Measurements from ENCODE around the gene KRABD2.
"Not testable (repeated sequence)": the region's sequence is repeated elsewhere in the genome, so short reads cannot be mapped to it uniquely, and the experiment has no call there.

Gene KRABD2

DNA sequence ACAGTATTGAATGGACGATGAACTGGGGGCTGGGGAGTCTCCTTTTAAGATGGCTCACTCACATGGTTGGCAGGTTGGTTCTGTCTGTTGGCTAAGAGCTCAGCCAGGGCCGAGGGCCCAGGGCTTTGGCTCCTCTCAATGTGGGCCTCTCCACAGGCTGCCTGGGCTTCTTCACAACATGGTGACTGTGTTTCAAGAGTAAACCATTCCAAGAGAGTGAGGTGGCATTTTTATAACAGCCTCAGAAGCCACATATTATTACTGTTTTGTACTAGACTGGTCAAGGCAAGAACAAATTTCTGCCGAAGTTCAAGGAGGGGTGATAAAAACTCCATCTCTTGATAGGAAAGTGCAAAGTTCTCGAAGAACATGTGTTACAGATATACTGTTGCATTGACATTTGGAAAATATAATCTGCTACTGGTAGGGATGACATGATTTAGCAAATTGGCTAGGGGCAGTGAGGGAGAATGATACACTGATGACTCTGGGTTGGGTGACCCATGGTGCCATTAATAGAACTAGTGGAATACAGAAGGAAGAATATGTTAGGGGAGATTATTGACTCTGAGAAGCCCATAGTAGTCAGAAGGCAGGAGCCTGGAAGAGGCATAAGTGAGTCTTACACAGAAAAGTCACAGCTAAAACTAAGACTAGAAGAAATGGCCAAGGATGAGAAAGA, 13.7 kb downstream of the KRABD2 start:
- no peak for DNase-seq (ENCODE audit: low read depth in 2 of 2, low spot score in 1 of 2)

GRCh38 chr17:8360751-8361150, 15.8 kb downstream of the KRABD2 start:
- DNase-seq (ENCODE audit: low read depth in 2 of 2, low spot score in 1 of 2), result no peak

DNA sequence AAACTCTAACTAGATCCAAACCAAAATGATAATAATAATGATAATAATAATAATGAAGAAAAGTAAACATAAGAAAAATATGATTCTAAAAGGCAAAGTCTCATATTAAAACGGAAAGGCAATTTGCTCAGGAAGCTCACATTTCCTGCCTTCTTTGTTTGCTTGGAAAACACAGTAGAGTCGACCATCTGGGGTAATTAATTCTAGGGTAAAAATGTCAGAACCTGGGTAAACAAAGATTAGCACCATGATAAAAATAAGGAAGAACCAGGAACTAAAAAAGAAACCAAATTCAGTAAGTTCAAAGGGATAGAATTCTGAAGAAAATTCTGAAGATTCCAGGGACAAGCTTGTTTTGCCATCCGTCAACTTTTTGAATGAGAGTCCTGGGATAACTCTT, 16.2 kb downstream of the KRABD2 start:
- DNase-seq (ENCODE audit: low read depth in 2 of 2, low spot score in 1 of 2), result no peak

DNA sequence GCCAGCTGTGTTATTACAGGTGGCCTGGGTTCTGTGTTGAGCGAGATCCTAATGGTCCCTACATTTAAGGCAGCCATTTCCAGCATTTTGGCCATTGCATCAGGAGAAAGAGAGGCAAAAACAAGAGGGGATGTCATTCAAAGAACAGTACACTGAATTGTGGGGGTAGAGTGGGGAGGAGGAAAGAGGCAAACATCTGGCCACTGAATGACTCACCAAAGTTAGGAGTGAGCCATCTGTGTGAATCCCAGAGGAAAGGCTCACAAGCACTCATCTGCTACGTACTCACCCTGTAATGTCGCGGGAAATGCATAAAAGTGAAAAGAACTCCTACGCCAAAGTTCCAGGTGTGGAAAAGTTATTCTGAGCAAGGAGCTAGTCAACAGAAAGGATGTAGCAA, 16.7 kb downstream of the KRABD2 start:
- DNase-seq (ENCODE audit: low read depth in 2 of 2, low spot score in 1 of 2), result no peak

GRCh38 chr17:8357910-8358309, 18.6 kb downstream of the KRABD2 start:
- DNase-seq (ENCODE audit: low read depth in 2 of 2, low spot score in 1 of 2), result no peak

- DNase-seq (ENCODE audit: low read depth in 2 of 2, low spot score in 1 of 2), result no peak
These were observed 22.3 kb downstream of the KRABD2 start for GRCh38 chr17:8354236-8354635.

DNA sequence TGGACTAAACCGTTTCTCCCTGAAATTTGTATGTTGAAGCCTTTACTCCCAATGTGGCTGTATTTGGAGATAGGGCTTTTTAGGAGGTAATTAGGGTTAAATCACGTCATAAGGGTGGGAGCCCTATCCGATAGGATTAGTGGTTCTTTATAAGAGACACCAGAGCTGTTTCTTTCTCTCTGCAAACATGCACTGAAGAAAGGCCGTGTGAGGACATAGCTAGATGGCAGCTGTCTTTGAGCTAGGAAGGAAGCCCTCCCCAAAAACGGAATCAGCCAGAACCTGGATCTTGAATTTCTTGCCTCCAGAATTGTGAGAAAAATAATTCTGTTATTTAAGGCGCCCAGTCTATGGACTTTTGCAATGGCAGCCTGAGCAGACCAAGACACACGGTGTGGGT, 22.8 kb downstream of the KRABD2 start:
- no peak for DNase-seq (ENCODE audit: low read depth in 2 of 2, low spot score in 1 of 2)

- DNase-seq (ENCODE audit: low read depth in 2 of 2, low spot score in 1 of 2), result no peak
These were observed 26.2 kb downstream of the KRABD2 start for GRCh38 chr17:8350339-8350738.

GRCh38 chr17:8347001-8347400, 29.5 kb downstream of the KRABD2 start:
- DNase-seq (ENCODE audit: low read depth in 2 of 2, low spot score in 1 of 2), result not testable (repeated sequence)

DNA sequence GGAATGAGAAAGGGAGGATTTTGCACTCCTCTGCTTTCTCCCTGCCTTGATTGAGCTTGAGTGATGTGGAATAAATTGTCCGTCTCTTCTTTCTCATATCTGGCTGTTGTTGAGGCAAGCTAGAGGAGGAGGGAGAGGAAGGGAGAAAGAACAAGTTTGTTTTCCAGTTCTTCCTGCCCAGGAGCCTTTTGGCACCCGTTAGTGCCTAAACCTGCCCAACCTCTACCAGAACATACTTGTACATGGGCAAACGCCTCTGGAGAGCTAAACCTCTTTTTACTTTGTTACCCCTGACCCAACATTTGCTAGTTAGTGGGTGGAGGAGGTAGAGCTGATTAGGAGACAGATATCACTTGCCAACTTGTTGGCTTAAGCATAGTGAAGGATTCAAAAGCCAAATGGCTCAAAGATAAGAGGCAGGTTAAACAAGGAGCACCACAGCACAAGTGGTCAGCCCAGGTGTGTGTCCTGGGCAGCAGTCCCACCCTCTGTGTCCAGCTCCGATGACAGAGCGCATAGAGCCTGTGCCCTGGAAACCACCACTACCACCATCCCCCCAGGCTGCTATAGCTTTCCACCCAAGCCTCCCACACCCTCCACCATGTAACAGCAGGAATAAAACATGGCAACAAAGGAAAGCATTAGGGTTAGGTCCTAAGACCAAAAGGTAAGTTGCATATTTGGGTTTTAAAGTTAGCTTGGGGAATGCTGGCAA, 30.4 kb downstream of the KRABD2 start:
- DNase-seq (ENCODE audit: low read depth in 2 of 2, low spot score in 1 of 2), result no peak

DNA sequence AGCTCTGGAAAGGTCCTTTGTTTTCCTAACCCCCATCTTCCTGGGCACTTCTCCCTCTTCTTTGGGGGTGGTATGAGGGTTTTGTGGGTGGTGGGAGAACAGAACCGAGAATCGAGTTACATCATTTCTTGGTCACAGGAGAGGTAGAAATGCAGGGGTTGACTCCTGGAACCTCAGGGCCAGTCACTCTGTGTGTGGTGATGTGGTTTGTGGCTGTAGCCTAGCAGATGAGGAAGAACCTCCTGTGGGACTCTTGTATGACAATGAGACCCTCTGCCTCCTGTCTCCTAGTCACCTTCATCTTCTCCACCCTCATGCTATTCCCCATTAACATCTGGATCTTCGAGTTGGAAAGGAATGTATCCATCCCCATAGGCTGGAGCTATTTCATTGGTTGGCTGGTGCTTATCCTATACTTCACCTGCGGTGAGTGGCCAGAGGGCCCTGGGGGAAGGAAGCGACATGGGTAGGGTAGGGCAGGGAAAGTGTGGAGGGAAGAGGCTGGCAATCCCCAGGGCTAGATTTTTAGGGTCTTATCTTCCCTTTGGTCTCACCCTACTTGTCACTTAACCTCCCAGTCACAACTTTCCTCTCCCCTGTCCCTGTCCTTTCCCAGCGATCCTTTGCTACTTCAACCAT, 31.3 kb downstream of the KRABD2 start:
- DNase-seq (ENCODE audit: low read depth in 2 of 2, low spot score in 1 of 2), result no peak

GRCh38 chr17:8341456-8341855, 35.0 kb downstream of the KRABD2 start:
- no peak for DNase-seq (ENCODE audit: low read depth in 2 of 2, low spot score in 1 of 2)

DNA sequence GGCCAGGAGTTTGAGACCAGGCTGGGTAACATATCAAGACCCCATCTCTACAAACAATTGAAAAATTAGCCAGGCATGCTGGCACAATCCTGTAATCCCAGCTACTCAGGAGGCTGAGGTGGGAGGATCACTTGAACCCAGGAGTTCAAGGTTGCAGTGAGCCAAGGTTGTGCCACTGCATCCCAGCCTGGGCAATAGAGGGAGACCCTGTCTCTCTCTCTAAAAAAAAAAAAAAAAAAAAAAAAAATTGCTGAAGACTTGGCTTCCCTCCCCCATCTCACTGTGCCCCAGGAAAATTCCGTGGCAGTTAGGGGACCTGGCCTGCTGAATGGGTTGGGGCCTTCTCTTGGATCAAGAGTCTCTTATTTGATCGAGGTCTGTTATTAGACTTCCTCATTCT, 37.0 kb downstream of the KRABD2 start, which contains the start of gene ODF4:
TSS of gene ODF4 (plus strand) at position 301 of the 400 bp plus-strand sequence. CDS start 212 bp downstream, outside the sequence.
- DNase-seq (ENCODE audit: low read depth in 2 of 2, low spot score in 1 of 2), result no peak

GRCh38 chr17:8338753-8339140, 37.8 kb downstream of the KRABD2 start:
- DNase-seq (ENCODE audit: low read depth in 2 of 2, low spot score in 1 of 2), result no peak

DNA sequence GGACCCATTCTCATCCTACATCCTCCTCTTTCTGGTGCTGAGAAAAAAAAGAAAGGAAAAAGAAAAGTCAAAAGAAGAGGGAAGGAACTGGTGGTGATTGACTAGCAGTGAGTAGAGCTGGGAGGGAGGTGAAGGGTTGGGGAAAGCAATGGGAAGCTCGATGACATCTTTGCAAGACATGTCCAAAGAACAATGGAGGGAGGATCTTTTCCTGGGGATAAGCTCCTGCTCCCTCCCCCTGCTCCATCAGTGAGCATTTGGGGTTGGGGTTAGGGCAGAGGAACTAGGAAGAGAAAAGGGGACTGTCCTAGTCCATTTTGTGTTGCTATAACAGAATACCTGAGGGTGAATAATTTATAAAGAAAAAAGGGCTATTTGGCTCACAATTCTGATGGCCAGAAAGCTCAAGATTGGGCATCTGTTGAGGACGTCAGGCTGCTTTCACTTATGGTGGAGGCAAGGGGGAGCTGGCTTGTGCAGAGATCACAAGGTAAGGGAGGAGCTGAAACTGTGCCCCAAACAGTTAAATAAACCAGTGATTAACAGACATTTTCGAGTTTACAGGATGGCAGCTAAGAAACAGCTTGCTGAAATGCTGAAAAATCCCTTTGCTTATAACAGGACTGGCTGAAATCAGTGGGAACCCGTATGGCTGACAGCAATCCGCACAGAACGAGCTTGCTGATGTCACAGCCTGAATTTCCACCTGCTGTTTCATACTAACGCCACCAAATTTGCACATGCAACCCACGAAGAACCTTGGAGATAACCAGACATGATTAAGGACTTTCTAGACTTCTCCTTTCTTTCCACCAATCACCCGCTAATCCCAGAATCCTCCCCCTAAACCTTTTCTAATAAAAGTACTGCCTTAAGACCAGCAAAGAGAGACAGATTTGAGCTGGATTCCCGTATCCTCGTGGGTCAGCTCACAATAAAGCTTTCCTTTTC, 38.4 kb downstream of the KRABD2 start:
- DNase-seq (ENCODE audit: low read depth in 2 of 2, low spot score in 1 of 2), result no peak

DNA sequence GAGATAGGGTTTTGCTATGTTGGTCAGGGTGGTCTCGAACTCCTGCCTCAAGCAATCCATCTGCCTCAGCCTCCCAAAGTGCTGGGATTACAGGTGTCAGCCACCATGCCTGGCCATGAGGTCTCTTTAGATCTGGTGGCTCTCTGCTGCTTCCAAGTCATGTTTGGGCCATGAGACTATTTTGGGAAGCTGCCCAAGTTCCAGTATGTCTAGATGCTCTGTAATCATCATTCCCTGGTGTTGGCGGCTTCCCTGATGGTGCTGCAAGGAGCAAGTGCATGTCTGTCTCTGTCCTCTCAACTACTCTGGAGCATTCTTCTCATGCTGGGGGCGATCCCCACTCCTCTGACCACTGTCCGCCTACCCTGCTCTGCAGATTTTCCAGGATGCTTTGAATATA, 43.2 kb downstream of the KRABD2 start:
- DNase-seq (ENCODE audit: low read depth in 2 of 2, low spot score in 1 of 2), result no peak

DNA sequence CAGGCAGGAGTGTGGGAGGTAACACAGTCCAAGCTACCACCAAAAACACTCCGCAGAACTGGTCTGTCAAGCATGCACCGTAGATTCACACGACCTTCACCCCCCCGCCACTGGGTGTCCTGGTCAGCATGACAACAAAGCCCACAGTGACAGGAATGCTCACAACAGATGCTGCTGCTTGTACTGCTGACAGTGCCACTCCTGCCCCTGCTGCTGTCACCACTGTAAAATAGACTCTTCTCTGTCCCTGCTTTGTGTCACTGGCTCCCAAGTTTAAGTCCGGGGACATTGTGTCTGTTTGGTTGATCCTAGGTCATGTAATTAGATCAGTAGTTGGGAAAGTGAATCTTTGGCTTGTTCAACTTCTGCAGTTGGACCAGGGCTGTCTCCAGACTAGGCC, 43.8 kb downstream of the KRABD2 start:
- no peak for DNase-seq (ENCODE audit: low read depth in 2 of 2, low spot score in 1 of 2)

GRCh38 chr17:8332128-8332527, 44.4 kb downstream of the KRABD2 start:
- DNase-seq (ENCODE audit: low read depth in 2 of 2, low spot score in 1 of 2), result no peak

DNA sequence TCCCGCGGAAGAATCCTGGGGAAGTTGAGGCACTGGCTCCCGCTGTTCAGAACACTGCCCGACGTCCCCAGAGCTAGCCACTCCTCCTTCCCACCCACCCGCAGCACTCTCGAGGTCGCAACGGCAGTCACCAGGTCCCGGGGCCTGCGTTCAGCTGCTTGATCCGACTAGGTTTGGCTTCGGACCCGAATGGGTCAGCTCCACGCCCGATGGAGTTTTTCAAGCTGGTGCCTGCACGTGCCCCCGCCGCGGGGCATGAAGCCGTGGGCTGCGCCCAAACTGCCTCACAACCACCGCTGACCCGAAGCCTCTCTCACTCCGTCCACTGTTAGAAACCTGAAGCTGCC, 49.2 kb downstream of the KRABD2 start:
- DNase-seq (ENCODE audit: low read depth in 2 of 2, low spot score in 1 of 2), result no peak
